AML-193 (cell line): ENCODE results near the gene MIOX.
"Not testable (repeated sequence)": the region's sequence is repeated elsewhere in the genome, so short reads cannot be mapped to it uniquely, and the experiment has no call there.

Experiments
- DNase-seq, 2 experiments: peaks; one replicate each; lab custom pipeline; 2025; lab: John Stamatoyannopoulos, UW

The MIOX gene

GRCh38 chr22:50529897-50530579 lies 43.4 kb downstream of the MIOX start, which contains the start of gene TYMP:
Gene TYMP, minus strand, starts transcription at chr22:50530012. Its CDS starts 303 bp downstream, at chr22:50529709.
- DNase-seq = no peak

- DNase-seq = no peak
Measured at GRCh38 chr22:50530580-50530876, 43.9 kb downstream of the MIOX start.

- no peak for DNase-seq
Measured at GRCh38 chr22:50530877-50531545, 44.4 kb downstream of the MIOX start.

- DNase-seq = no peak
Measured at GRCh38 chr22:50531546-50531961, 44.9 kb downstream of the MIOX start.

- no peak for DNase-seq
Measured at GRCh38 chr22:50531962-50532674, 45.5 kb downstream of the MIOX start.

- DNase-seq = no peak
Measured at GRCh38 chr22:50532824-50533796, 46.5 kb downstream of the MIOX start.

- not testable (repeated sequence) for DNase-seq
Measured at GRCh38 chr22:50533856-50534711, 47.4 kb downstream of the MIOX start.

- DNase-seq = no peak
Measured at GRCh38 chr22:50535113-50535512, 48.5 kb downstream of the MIOX start.

- no peak for DNase-seq
Measured at GRCh38 chr22:50536226-50536625, 49.6 kb downstream of the MIOX start.

GRCh38 chr22:50537765-50538164 lies 51.1 kb downstream of the MIOX start:
- no peak for DNase-seq
